Epithelial cell of prostate (primary cell): ENCODE results near the gene DNA2.
"Not testable (repeated sequence)": the region's sequence is repeated elsewhere in the genome, so short reads cannot be mapped to it uniquely, and the experiment has no call there.

Experiments used
- DNase-seq: peaks from one replicate; pipeline ENCODE4 v3.0.0-alpha.2; 2011; ENCODE audit warnings: low read depth, low spot score
- H3K27ac ChIP-seq: fragments of 450-650 bp; 2 replicates; pipeline ENCODE4 v1.5.1; 2017; ENCODE audit warnings: mild to moderate bottlenecking

DNA2 gene, protein sequence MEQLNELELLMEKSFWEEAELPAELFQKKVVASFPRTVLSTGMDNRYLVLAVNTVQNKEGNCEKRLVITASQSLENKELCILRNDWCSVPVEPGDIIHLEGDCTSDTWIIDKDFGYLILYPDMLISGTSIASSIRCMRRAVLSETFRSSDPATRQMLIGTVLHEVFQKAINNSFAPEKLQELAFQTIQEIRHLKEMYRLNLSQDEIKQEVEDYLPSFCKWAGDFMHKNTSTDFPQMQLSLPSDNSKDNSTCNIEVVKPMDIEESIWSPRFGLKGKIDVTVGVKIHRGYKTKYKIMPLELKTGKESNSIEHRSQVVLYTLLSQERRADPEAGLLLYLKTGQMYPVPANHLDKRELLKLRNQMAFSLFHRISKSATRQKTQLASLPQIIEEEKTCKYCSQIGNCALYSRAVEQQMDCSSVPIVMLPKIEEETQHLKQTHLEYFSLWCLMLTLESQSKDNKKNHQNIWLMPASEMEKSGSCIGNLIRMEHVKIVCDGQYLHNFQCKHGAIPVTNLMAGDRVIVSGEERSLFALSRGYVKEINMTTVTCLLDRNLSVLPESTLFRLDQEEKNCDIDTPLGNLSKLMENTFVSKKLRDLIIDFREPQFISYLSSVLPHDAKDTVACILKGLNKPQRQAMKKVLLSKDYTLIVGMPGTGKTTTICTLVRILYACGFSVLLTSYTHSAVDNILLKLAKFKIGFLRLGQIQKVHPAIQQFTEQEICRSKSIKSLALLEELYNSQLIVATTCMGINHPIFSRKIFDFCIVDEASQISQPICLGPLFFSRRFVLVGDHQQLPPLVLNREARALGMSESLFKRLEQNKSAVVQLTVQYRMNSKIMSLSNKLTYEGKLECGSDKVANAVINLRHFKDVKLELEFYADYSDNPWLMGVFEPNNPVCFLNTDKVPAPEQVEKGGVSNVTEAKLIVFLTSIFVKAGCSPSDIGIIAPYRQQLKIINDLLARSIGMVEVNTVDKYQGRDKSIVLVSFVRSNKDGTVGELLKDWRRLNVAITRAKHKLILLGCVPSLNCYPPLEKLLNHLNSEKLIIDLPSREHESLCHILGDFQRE

DNA sequence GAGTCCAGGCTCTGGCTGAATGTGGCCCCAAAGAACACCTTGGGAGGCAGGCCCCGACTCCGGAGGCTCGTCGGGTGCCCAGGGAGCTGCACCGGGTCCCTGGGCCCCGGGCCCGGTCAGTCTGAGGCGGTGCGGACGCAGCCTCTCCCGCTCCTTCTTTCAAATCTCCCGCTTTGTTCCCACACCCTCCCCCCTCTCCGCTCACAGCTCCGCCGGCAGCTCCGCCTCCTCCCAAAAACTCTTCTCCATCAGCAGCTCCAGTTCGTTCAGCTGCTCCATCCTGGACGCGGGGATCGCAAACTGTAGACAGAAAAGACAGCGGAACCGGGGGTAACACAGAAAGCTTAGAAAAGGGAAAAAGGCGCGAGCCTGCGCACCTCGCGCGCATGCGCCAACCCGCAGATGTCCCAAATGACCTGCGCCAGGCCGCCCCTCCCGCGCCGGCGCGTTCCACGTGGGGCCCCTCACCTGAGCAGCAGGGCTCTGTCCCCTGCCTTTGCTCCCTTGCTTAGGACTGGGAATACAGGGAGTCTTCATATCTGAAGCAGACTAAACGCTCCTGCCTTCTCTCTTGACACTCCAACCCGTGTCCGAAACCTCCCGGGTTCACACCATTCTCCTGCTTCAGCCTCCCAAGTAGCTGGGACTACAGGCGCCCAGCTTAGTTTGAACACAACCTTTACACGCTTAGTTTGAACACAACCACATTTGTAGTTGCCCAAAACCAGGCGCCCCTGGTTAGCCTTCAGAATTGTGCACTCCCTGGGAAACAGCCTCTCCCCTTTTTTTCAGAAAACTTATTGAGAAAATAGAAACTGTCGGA is at the start of gene DNA2:
Gene DNA2 (minus strand): TSS at position 388 of the 823 bp plus-strand sequence. CDS start 109 bp downstream, at position 279.
- peak within 1 kb of the TSS; percentile 63 for H3K27ac ChIP-seq
- no peak for DNase-seq

DNA sequence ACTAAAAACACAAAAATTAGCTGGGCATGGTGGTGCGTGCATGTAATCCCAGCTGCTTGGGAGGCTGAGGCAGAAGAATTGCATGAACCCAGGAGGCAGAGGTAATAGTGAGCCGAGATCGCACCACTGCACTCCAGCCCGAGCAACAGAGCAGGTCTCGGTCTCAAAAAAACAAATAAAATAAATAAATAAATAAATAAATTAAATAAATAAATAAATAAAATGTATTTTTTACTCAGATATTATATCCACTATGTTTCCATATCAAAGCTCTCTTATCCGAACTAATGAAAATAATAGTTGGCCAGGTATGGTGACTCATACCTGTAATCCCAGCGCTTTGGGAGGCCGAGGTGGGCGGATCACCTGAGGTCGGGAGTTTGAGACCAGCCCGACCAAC is 46.8 kb upstream of the DNA2 start:
- DNase-seq, H3K27ac ChIP-seq: not testable (repeated sequence)

DNA sequence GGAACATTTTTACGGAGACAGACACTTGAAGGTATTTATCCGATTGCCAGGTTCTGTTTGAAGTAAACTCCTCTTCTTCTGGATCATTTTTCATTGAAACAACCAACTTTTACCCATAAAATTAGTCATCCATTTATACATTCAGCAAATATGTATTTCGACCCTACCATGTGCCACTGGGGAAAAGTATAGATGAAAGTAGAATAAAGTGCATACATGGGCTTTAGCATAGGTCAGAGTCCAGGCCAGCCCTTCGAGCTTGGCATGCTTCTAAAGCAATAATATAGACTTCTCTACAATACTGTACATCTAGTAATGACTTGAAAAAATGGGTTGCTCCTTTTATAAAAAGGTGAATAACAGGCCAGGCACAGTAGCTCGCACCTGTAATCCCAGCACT is 45.4 kb upstream of the DNA2 start:
- peak overlapping the region; percentile 75 for H3K27ac ChIP-seq
- no peak for DNase-seq

DNA sequence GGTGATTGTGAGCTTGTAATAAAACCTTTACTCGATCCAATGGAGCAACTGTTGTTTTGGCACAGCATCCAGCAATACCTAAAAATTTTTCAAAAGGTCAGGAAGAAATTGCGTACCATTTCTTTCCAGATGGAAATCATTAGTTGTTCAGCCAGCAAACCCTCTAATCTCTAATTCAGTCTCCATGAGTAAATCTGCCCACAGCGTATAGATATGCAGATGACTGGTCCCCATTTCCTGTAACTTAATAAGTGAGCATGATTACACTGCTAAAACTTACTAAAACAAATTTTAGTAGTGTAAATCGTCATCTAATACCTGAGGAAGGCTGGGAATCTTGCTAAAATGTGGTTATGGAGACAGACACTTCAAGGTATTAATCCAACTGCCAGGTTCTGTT is 45.0 kb upstream of the DNA2 start:
- peak overlapping the region; percentile 75 for H3K27ac ChIP-seq
- no peak for DNase-seq

DNA sequence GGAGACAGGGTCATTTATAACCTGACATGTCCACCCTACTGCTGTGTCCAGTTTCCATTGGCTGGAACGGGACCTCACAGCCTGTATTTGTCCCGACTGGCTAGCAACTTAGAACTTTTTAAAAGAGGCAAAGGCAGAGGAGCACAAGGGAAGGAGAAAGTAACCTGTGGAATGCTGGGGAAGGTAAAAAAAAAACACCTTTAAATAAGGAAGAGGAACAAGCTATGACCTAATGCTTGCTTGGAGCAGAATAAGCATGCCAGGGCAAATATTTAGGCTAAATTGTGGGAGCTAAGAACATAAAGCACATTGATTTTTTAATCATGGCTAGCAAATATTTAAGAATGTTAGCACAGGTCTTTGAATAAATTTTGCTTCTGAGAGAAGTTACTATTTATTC is 44.4 kb upstream of the DNA2 start:
- peak overlapping the region; percentile 75 for H3K27ac ChIP-seq

DNA sequence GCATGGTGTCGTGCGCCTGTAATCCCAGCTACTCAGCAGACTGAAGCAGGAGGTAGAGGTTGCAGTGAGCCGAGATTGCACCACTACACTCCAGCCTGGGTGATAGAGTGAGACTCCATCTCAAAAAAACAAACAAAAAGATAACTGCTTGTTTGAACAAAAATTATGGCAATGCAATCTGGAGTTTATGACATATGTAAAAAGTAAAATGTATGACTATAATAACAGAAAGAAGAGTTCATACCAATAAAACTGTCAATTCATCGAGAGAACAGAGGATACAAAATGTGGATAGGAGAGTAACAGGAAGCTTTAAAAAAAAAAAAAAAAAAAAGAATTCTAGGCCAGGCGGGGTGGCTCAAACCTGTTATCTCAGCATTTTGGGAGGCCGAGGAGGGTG is 36.3 kb upstream of the DNA2 start:
- no peak overlapping the region for H3K27ac ChIP-seq
- DNase-seq: no peak

More for the DNA sequence above, 44.4 kb upstream of the DNA2 start:
- DNase-seq: not testable (repeated sequence)

DNA sequence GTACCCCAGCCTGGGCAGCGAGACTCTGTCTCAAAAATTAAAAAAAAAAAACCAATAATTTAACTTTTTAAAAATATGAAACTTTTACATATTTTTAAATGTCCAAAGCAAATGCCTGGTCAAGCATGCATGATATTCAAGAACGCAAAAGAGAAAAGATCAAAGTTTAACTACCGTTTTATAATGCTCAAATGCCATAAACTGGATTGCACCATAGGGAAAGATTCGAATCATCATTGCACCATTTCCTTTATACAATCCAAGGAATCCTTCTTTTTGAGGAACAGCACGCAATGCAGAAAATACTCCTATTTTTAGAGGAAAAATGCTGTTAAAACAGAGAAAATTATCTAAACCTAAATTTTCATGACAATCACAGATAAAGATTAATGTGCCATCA is 34.6 kb upstream of the DNA2 start:
- no peak overlapping the region for H3K27ac ChIP-seq
- no peak for DNase-seq

DNA sequence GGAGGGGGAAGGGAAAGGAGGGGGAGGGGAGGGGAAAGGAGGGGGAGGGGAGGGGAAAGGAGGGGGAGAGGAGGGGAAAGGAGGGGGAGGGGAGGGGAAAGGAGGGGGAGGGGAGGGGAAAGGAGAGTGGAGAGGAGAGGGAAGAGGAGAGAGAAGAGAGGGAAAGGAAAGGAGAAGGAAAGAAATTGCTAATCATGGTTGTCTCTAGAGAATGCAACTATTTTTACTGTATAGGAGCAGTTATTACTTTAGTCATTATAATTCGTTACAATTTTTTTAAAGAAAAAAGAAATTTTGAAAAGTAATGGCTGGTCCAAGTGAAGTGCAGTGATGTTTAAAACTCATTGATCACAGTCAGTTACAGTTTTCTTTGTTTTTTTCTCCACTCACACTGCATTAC is 31.1 kb upstream of the DNA2 start:
- DNase-seq: no peak
- no peak overlapping the region for H3K27ac ChIP-seq

DNA sequence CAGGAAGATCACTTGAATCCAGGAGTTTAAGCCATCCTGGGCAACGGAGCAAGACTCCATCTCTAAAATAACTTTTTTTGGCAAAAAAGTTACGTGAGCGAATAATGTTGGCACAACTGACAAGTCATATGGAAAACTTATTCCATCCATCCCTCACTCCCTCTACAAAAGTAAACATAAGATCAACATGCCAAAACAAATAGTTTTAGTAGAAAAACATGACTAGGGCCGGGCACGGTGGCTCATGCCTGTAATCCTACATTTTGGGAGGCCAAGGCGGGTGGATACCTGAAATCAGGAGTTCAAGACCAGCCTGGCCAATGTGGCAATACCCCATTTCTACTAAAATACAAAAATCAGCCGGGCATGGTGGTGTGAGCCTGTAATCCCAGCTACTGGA is 29.9 kb upstream of the DNA2 start:
- DNase-seq: no peak
- H3K27ac ChIP-seq: no peak overlapping the region

DNA sequence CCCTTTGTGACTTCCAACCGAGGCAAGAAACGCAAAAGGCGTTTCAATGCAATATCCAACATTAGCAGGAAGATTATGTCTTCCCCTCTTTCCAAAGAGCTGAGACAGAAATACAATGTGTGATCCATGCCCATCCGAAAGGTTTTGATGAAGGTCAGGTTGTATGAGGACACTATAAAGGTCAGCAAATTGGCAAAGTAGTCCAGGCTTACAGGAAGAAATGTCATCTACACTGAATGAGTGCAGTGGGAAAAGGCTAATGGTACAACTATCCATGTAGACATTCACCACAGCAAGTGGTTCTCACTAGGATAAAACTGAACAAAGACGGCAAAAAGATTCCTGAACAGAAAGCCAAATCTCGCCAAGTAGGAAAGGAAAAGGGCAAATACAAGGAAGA is 27.8 kb upstream of the DNA2 start:
- no peak for DNase-seq
- no peak overlapping the region for H3K27ac ChIP-seq

DNA sequence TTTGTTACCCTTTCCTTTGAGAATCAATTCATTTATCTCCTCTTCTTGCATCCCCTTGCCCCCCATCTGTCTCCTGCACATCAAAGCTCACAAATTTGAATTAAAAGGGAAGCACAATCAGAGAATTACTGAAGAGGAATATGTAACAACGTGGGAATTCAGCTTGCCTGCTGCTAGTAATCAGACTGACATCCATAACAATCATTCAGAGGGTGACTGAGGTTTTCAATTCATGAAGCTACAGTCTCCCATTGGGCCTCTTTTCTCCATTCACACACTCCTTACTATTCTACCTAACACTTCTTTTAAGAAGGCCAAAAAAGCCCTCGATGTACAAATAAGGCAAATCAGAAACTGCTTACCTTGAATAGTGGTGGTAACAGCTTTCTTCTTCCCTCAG is 24.3 kb upstream of the DNA2 start:
- no peak for DNase-seq
- H3K27ac ChIP-seq: no peak overlapping the region

DNA sequence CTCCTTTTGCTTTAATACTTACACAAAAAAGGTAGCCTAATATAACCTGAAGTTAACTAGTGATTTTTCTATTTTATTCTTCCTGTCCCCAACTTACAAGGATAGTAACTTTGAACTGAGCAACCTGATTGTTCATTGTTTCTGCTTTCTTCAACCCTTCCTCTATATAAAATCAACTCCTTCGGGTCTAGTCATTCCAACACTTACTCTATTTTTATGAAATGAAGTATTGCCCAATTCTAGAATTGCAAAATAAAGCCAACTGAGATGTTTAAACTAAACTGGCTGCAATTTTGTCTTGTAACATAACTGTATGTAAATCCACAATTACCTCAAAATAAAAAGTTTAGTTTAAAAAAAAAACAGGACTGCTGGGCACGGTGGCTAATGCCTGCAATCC is 20.3 kb upstream of the DNA2 start:
- no peak for DNase-seq
- no peak overlapping the region for H3K27ac ChIP-seq

DNA sequence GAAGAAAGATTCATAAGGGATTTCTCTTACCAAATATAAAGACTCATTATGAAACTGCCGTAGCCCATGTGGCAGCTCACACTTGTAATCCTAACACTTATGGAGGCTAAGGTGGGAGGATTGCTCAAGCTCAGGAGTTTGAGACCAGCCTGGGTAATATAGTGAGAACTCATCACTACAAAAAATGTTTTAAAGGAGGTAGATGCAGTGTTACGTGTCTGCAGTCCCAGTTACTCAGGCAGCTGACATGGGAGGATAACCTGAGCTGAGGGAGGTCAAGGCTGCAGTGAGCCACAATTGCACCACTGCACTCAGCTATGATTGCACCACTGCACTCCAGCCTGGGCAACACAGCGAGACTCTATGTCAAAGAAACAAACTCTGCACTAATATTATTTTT is 18.1 kb upstream of the DNA2 start:
- no peak for DNase-seq

DNA sequence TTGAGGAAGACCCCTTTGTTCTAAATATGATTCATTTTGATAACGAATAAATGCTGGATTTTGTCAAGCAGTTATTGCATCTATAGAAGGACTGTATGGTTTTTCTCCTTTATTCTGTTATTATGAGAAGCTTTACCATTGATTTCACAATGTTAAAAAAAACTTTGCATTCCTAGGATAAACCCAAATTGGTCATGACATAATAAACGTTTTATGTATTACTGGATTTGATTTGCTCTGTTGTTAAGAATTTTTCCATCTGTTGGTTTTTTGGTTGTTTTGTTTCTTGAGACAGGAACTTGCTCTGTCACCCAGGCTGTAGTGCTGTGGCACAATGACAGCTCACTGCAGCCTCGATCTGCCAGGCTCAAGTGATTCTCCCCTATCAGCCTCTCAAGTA is 2.2 kb upstream of the DNA2 start:
- H3K27ac ChIP-seq: no peak overlapping the region
- DNase-seq: no peak

More for the DNA sequence above, 18.1 kb upstream of the DNA2 start:
- H3K27ac ChIP-seq: no peak overlapping the region

DNA sequence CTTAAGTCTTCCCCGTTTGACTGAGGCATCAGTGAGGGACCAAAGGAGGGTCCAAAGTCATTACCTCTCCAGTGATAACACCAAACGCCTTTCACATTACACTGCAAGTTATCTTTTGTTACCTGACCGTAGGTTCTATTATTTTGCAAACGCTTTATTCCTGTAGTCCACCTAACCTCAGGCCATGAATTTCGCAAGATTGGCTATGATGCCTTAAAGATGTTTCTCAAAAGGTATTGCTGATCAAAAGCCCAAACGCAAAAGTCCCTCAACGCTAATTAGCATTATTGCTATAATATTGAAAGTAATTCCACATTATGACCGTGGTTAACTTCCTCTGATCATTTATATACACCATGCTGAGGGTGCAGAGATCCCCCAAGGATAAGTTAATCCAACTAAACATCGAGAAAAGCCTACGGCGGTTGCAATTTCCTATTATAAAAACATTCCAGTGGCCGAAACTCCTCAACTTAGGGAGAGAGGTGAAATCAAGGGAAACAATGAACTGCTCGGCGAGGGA is 649 bp downstream of the DNA2 start:
- no peak for DNase-seq
- H3K27ac ChIP-seq: peak overlapping the region; percentile 63

DNA sequence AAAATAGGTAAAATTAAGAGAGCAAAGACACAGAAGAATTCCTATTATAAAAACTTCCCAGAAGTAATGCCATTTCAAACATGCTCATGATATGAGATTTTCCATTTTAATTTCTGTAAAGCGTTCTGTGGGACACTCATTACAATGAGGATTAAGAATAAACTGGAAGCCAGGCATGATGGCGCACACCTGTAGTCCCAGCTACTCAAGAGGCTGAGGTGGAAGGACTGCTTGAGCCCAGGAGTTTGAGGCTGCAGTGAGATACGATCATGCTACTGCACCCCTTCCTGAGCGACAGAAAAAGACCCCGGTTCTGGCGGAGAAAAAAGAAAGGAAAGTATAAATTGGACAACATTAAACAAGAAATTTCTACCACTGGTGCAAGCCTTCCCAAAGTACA is 1.5 kb downstream of the DNA2 start:
- DNase-seq: no peak
- H3K27ac ChIP-seq: no peak overlapping the region

DNA sequence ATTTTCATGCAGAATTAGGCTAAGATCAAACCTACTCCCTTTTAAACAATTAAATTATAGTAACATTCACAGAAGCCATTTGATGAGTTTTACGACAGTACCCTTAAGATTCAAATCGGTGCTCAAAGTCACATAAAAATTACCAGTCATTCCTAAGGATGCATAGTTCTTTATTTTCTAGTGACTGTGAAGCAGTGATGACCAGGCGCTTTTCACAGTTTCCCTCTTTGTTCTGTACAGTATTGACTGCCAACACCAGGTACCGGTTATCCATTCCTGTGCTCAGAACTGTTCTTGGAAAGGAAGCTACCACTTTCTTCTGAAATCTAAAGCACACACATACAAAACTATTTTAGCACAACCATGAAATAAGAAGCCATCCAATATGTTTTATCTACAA is 1.9 kb downstream of the DNA2 start:
- DNase-seq: no peak
- H3K27ac ChIP-seq: no peak overlapping the region

DNA sequence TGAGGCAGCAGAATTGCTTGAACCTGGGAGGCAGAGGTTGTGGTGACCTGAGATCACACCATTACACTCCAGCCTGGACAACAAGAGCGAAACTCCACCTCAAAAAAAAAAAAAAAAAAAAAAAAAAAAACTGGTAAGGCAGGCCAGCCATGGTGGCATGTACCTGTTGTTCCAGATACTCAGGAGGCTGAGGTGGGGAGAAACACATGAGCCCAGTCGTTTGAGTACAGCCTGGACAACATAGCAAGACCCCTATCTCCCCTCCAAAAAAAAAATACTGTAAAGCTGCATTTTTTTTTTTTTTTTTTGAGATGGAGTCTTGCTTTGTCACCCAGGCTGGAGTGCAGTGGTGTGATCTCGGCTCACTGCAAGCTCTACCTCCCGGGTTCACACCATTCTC is 7.0 kb downstream of the DNA2 start:
- not testable (repeated sequence) for H3K27ac ChIP-seq, DNase-seq

DNA sequence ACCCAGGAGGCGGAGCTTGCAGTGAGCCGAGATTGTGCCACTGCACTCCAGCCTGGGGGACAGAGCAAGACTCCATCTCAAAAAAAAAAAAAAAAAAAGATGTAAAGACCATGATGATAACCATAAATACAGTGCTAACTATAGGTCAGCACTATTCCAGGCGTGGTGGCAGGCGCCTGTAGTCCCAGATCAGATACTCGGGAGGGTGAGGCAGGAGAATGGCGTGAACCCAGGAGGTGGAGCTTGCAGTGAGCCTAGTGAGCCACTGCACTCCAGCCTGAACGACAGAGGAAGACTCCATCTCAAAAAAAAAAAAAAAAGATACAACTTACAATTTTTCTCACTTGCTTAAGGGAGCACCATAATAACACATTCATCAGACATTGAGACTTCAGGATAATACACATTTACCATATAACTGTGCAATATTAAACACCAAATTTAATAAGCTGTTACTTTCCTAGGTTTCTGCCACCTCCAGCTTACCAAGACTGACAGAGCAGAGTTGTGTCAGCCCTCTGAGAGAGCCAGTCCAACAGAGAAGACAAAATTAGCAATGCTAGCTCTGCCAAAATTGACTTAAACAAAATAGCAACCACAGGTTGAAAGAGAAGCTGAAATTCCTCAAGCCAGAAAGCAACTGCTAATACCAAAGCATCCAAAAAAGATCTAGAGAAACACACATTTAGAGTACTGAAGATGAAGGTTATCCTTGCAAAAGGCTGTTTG is 8.2 kb downstream of the DNA2 start:
- no peak overlapping the region for H3K27ac ChIP-seq
- no peak for DNase-seq
